ENCODE data around the gene ATXN3. TPM values are rescaled to one million over a fixed set of nuclear protein-coding genes. Genes with fewer than 3 reads are reported as not detected.
A peak's percentile ranks its signal among the peaks of the same experiment; 100 is the strongest.
"Not testable (repeated sequence)": the region's sequence is repeated elsewhere in the genome, so short reads cannot be mapped to it uniquely, and the experiment has no call there.

ATXN3 gene
- total RNA-seq, 2 experiments from 2014 or later = 30.3 to 30.5 TPM

DNA sequence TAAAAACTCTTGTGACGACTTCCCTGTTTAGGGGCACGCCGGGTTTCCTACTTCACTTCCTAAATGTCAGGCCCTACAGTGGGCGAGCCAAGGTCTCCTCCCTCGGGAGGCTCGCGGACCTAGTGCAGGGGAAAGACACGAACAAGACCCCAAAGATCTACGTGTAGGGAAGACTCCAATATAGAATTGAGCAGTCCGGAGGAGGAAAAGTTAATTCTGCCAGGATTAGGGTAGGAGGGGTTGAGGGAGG lies 564 bp downstream of the ATXN3 start:
- H3K27me3 Mint-ChIP-seq = no peaks in the 10 kb centered on the region
- H3K9me3 Mint-ChIP-seq = no peaks in the 10 kb centered on the region
- H3K4me3 Mint-ChIP-seq = peak overlapping the region; percentile 99
- H3K4me1 Mint-ChIP-seq = peaks cover 45% of the 10 kb centered on the region
- H3K27ac Mint-ChIP-seq = peak overlapping the region; percentile 91
- no peak for DNase-seq
- no peaks in the 10 kb centered on the region for H3K36me3 Mint-ChIP-seq

DNA sequence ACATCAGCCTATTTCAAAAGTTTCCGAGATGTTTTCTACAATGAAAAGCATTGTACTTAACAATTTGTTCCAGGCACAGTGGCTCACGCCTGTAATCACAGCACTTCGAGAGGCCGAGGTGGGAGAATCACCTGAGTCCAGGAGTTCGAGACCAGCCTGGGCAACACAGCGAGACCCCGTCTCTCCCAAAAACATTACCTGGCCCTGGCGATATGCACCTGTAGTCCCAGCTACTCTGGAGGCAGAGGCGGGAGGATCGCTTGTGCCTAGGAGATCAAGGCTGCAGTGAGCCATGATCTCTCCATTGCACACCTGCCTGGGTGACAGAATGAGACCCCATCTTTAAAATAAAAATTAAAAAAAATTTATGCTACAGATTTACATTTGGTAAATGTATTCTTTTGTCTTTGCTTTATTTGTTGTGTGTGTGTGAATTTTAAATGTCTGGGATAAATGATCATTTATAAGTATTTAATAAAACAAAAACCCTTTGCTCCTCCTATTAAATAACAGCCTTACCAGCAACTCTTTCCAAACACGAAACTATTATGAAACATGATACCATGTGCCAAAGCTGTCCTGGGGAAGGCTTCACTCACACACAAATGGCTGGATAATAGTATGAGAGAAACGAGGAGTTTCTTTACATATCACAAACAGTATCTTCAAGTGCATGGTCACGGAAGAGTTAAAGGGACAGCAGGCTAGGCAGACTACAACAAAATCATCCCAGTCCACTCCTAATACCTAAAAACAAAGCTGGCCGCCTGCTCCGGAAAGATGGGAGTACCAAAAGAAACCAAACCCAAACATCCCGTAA lies 1.1 kb downstream of the ATXN3 start:
- no peaks in the 10 kb centered on the region for H3K36me3 Mint-ChIP-seq
- peaks cover 45% of the 10 kb centered on the region for H3K4me1 Mint-ChIP-seq
- H3K9me3 Mint-ChIP-seq = no peaks in the 10 kb centered on the region
- no peak for DNase-seq
- H3K27ac Mint-ChIP-seq = peak overlapping the region; percentile 91
- peak overlapping the region; percentile 99 for H3K4me3 Mint-ChIP-seq
- H3K27me3 Mint-ChIP-seq = no peaks in the 10 kb centered on the region

DNA sequence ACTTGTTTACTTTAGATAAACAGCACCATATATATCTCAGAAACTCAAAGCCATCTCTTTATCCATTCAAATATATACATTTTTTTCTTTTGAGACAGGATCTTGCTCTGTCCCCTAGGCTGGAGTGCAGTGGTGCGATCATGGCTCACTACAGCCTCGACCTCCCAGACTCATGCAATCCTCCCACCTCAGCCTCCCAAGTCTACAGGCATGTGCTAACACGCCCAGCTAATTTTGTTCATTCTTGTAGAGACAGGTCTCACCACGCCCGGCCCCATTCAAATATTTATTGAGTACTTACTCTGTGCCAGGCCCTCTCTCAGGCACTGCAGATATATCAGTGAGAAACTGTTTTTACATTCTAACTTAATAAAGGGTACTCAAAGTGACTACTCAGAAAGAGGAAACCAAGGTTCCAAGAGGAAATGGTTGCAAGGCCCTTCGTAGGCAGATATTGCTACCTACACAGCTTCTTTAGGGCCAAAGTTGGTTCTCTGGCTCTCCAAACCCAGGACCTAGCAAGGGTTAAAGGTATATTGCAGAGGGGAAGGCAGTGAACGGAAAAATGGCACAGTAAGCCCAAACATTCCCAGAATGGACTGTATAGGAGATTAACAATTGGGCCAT lies 2.9 kb downstream of the ATXN3 start:
- Mint-ChIP-seq H3K4me1 (peaks cover 37% of the 10 kb centered on the region), H3K9me3 (no peaks in the 10 kb centered on the region), H3K4me3 (no peak overlapping the region), H3K27ac (no peak overlapping the region), H3K27me3 (no peaks in the 10 kb centered on the region), H3K36me3 (no peaks in the 10 kb centered on the region)
- no peak for DNase-seq

DNA sequence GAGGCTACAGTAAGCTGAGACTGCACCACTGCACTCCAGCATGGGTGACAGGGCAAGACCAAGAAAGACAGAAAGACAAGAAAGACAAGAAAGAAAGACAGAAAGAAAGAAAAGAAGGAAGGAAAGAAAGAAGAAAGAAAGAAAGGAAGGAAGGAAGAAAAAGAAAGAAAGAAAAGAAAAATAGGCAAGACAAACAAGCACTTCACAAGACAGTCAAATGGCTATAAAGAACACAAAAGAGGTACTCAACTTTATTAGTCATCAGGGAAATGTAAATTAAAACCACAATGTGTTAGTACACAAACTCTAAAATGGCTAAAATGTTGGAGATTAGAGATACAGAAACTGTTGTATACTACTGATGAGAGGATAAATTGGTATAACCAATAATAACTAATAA lies 6.6 kb downstream of the ATXN3 start:
- DNase-seq = no peak
- Mint-ChIP-seq H3K4me3 (no peak overlapping the region), H3K4me1 (peaks cover 18% of the 10 kb centered on the region), H3K36me3 (no peaks in the 10 kb centered on the region), H3K27ac (no peak overlapping the region), H3K27me3 (no peaks in the 10 kb centered on the region), H3K9me3 (no peaks in the 10 kb centered on the region)

DNA sequence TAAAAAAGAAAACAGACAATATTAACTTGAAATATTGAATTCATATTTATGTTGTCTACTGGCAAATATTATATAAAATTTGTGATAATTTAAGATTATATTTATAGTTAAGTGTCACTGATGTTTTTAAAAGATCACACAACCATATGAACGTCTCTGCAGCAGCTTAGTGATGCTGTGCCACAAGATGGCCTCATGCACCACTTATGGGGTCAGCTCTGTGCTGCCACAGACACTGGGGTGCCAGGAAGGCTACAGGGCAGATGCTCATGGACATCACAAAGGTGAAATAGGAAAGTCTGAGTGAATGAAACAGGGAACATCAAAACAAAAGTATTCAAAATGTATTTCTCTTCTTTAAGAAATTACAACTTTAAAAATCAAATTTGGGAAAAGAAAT lies 13.1 kb downstream of the ATXN3 start:
- Mint-ChIP-seq H3K27ac (no peak overlapping the region), H3K27me3 (no peaks in the 10 kb centered on the region), H3K4me1 (peaks cover 1% of the 10 kb centered on the region), H3K4me3 (no peak overlapping the region), H3K9me3 (no peaks in the 10 kb centered on the region), H3K36me3 (peaks cover 6% of the 10 kb centered on the region)
- no peak for DNase-seq

DNA sequence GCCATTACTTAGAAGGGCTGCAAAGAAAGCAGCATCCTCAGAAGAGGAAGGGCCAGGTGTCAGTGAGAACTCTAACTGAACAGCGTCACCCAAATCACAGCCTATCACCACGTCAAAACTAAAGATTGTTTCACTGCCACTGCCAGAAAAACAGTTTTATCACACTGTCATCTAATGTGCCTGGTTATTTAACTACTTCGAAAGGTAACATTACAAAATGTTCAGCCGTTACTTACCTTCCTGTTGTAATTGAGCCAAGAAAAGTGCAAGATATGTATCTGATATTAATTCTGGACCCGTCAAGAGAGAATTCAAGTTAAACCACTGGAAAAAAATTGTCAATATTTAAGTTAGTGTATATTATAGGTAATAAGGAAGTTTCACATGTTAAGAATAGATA lies 17.9 kb downstream of the ATXN3 start:
- peaks cover 17% of the 10 kb centered on the region for H3K36me3 Mint-ChIP-seq
- H3K9me3 Mint-ChIP-seq = no peaks in the 10 kb centered on the region
- H3K4me1 Mint-ChIP-seq = peaks cover 1% of the 10 kb centered on the region

DNA sequence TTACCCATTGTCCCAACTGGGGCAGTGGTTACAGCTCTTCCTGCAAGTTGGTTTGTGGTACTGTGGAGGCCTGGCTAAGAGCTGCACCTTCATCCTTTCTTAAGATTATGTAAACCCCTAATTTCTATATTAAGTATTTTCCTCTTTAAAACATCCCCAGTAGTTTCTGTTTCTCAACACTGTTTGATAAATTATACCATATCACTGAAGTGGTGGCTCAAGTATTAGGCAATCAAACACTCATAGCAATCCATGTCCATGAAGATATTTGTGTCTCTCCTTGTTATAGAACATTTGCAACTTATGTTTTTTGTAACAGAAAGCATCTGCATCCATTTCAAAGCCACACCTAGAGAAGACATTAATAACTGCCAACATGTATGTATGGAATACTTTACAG lies 31.8 kb downstream of the ATXN3 start:
- Mint-ChIP-seq H3K9me3 (no peaks in the 10 kb centered on the region), H3K27ac (no peak overlapping the region), H3K4me1 (peaks cover 2% of the 10 kb centered on the region), H3K4me3 (no peak overlapping the region), H3K36me3 (peaks cover 4% of the 10 kb centered on the region), H3K27me3 (no peaks in the 10 kb centered on the region)
- no peak for DNase-seq

More for the DNA sequence above, 17.9 kb downstream of the ATXN3 start:
- Mint-ChIP-seq H3K27me3 (no peaks in the 10 kb centered on the region), H3K4me3 (no peak overlapping the region), H3K27ac (peak overlapping the region; percentile 49)
- DNase-seq = no peak

DNA sequence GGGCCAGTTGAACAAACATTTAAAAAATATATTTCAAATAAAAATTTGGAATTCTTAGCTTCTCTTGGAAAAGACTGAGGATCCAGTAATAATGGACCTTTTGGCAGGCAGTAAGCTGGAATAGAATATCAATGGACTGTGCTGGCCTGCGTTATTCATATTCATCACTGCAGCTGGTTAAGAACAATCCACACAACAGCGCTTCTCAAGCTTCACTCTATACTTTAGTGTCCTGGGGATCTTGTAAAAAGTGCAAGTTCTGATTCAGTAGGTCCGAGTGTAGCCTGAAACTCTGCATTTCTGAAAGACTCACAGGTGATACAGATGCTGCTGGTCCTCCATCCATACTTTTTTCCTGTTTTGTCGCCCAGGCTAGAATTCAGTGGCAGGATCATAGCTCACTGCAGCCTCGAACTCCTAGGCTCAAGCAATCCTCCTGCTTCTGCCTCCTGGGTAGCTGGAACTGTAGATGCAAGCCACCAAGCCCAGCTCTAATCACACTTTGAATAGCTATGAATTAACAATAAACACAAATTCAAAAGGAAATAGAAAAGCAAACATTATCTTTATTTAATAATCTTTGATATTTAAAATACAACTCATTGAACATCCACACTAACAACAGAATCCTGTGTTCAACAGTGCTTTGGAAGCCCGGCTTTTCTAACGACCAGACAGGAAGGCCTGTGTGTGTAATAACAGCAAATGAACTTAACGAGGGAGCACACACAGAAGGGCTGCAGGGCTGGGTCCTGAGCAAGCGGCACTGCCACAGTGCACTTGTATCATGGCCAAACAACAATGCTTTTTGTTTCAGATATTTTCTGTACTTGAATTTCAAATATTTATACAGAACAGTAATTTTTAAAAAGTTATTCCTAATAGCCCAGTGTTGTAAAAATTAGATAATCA lies 48.1 kb downstream of the ATXN3 start:
- Mint-ChIP-seq H3K36me3 (no peaks in the 10 kb centered on the region), H3K27ac (no peak overlapping the region), H3K9me3 (no peaks in the 10 kb centered on the region), H3K27me3 (no peaks in the 10 kb centered on the region), H3K4me3 (no peak overlapping the region), H3K4me1 (no peaks in the 10 kb centered on the region)
- DNase-seq = no peak

DNA sequence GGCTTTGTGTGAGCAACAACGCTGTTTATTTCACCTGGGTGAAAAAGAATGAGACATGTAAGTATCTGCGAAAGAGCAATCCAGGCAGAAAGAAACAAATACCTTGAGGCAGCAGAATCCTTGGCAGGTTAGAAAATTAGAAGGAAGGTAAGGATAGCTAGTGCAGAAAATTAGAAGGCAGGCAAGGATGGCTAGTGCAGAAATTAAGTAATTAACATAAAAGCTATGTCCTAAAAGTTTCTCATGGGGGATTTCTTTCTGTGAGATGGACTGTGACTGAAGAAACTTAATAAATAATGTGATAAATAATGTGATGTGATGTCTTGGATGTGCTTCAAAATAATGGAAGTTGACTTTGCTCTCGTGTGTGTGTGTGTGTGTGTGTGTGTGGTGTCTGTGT lies 56.6 kb downstream of the ATXN3 start:
- H3K27me3 Mint-ChIP-seq = no peaks in the 10 kb centered on the region
- DNase-seq = no peak
- peaks cover 4% of the 10 kb centered on the region for H3K4me1 Mint-ChIP-seq
- H3K36me3 Mint-ChIP-seq = peaks cover 20% of the 10 kb centered on the region
- peaks cover 7% of the 10 kb centered on the region for H3K9me3 Mint-ChIP-seq
- no peak overlapping the region for H3K27ac Mint-ChIP-seq
- H3K4me3 Mint-ChIP-seq = no peak overlapping the region

DNA sequence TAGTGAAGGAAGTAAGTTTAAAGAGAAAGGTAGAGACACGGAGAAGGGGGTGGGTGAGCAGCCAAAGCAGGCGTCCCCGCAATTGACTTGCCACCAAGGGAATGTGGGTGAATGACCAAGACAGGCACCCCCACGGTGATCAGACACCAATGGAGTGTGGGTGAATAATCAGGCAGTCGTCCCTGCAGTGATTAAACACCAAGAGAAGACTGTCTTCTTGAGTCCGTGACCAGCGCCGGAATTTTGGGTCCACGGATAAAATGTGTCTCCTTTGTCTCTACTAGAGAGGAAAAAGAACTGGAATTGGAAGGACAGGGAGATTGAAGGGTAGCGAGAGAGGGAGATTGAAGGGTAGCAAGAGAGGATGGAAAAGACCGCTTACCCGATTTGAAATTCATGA lies 57.2 kb downstream of the ATXN3 start:
- not testable (repeated sequence) for H3K27ac Mint-ChIP-seq, H3K9me3 Mint-ChIP-seq, H3K4me1 Mint-ChIP-seq, H3K27me3 Mint-ChIP-seq, DNase-seq, H3K4me3 Mint-ChIP-seq
- H3K36me3 Mint-ChIP-seq = peaks cover 20% of the 10 kb centered on the region

DNA sequence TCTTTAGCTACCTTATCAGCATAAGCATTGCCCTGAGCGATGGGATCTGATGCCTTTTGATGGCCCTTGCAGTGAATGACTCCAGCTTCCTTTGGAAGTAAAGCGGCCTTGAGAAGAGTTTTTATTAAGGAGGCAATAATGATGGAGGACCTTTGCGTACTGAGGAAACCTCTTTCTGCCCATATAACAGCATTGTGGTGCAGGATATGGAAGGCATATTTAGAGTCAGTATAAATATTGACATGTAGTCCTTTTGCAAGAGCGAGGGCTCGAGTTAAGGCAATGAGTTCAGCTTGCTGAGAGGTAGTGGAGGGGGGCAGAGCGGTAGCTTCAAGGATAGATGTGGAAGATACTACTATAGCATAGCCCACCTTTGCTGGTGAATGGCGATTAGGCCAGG lies 60.5 kb downstream of the ATXN3 start:
- H3K27ac Mint-ChIP-seq, H3K9me3 Mint-ChIP-seq, H3K4me1 Mint-ChIP-seq, DNase-seq, H3K27me3 Mint-ChIP-seq, H3K4me3 Mint-ChIP-seq: not testable (repeated sequence)
- peaks cover 18% of the 10 kb centered on the region for H3K36me3 Mint-ChIP-seq

DNA sequence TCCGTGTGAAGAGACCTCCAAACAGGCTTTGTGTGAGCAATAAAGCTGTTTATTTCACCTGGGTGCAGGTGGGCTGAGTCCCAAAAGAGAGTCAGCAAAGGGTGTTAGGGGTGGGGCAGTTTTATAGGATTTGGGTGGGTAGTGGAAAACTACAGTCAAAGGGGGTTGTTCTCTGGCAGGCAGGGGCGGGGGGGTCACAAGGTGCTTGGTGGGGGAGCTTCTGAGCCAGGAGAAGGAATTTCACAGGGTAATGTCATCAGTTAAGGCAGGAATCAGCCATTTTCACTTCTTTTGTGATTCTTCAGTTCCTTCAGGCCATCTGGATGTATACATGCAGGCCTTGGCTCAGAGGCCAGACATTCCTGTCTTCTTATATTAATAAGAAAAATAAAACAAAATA lies 64.6 kb downstream of the ATXN3 start:
- peaks cover 32% of the 10 kb centered on the region for H3K4me1 Mint-ChIP-seq
- H3K27ac Mint-ChIP-seq, DNase-seq, H3K27me3 Mint-ChIP-seq, H3K4me3 Mint-ChIP-seq, H3K9me3 Mint-ChIP-seq: not testable (repeated sequence)
- peaks cover 14% of the 10 kb centered on the region for H3K36me3 Mint-ChIP-seq

DNA sequence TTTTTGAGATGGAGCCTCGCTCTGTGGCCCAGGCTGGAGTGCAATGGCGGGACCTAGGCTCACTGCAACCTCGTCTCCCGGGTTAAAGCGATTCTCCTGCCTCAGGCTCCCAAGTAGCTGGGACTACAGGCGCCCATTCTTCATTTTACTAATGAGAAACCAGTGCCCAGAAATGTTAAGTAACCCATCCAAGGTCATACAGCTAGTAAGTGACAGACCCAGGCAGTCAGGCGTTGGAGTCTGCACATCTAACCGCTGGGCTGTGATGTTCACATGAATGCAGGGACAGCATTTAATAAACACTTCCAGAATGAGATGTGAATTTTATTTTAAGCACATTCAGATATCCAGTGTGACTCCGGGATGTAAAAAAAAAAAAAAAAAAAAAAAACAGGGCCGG lies 65.2 kb downstream of the ATXN3 start:
- H3K27ac Mint-ChIP-seq = peak overlapping the region; percentile 21
- no peaks in the 10 kb centered on the region for H3K9me3 Mint-ChIP-seq
- H3K4me1 Mint-ChIP-seq = peaks cover 37% of the 10 kb centered on the region
- H3K27me3 Mint-ChIP-seq = no peaks in the 10 kb centered on the region
- H3K4me3 Mint-ChIP-seq = peak overlapping the region; percentile 13
- H3K36me3 Mint-ChIP-seq = peaks cover 17% of the 10 kb centered on the region
- DNase-seq = no peak

DNA sequence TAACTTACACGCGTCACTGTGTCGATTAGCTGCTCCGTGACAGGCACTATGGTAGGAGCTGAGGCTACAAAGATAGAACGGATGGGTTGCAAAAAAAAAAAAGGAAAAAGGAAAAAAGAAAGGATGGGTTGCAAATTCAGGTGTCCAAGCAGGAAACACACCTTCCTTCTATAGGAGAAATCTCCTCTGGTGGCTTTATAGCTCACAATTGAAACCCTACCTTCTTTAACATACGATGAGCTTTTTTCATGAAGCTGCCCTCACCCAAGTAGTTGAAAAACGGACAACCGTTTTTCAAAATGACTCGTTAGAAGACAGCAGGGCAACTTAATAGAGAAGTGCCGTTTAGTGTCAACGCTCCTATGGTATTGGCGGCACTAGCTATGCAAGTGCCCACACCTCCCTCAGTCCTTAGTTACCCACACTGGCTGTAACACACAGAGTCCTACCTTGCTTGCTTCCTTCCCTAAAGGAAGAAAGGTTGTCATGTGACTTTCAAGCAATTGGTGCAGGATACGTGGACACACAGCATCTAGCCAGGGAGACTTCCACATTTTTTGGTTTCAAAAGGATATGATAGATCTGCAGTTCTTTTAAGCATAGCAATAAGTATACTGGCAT lies 65.8 kb downstream of the ATXN3 start:
- Mint-ChIP-seq H3K27me3 (no peaks in the 10 kb centered on the region), H3K9me3 (no peaks in the 10 kb centered on the region), H3K36me3 (peaks cover 17% of the 10 kb centered on the region), H3K4me1 (peaks cover 42% of the 10 kb centered on the region), H3K27ac (peak overlapping the region; percentile 99), H3K4me3 (peak overlapping the region; percentile 97)
- no peak for DNase-seq

All from activated naive CD8-positive, alpha-beta T cell treated with anti-CD3 and anti-CD28 coated beads for 36 hours (primary cell).